Ascending aorta (tissue), 2 donors: ENCODE results near the gene HOXD8. TPM values are rescaled to one million over a fixed set of nuclear protein-coding genes. Genes with fewer than 3 reads are reported as not detected.

Experiments
- DNase-seq, 2 donors: peaks; one replicate each; pipeline ENCODE4 v3.0.0-alpha.2; 2019; ENCODE audit warnings: low spot score in 2 of 2
- H3K27ac ChIP-seq, 2 donors: fragments of 200-600 bp; sonication (generic); one replicate each; pipeline ENCODE4 v1.5.1; 2016 to 2017; ENCODE audit warnings: mild to moderate bottlenecking in 1 of 2
- H3K27me3 ChIP-seq: fragments of 200-600 bp; sonication (generic); one replicate; pipeline ENCODE4 v1.5.1; 2017
- H3K36me3 ChIP-seq, 2 donors: fragments of 200-600 bp; sonication (generic); one replicate each; pipeline ENCODE4 v1.5.1; 2016
- H3K4me1 ChIP-seq, 2 donors: fragments of 200-600 bp; sonication (generic); one replicate each; pipeline ENCODE4 v1.5.1; 2016 to 2017; ENCODE audit warnings: mild to moderate bottlenecking in 1 of 2
- H3K4me3 ChIP-seq, 2 donors: fragments of 200-600 bp; sonication (generic); one replicate each; pipeline ENCODE4 v1.5.1; 2016 to 2017; ENCODE audit warnings: mild to moderate bottlenecking in 1 of 2
- H3K9me3 ChIP-seq, 2 donors: fragments of 200-600 bp; sonication (generic); one replicate each; pipeline ENCODE4 v1.5.1; 2016
- intact Hi-C: fragments of 100-400 bp; cut with DNase I; formaldehyde crosslinking; loops from one replicate; pipeline ENCODE4 v1.15.1; 2023
- total RNA-seq: library from RNA; depleted of rRNA; stranded (reverse); fragments of >200 nt; gene quantifications from one replicate; pipeline ENCODE4 v1.1.0, GENCODE V29; 2016
- TF ChIP-seq, protein P1 (sequence below), 3 experiments: fragments of 200-600 bp in 2 of 3; fragments of 450-650 bp in 1 of 3; sonication (generic) in 2 of 3; IDR thresholded peaks; one replicate each; pipeline ENCODE4 v1.5.1; 2016 to 2019; ENCODE audit warnings: antibody characterized with exemption in 3 of 3, mild to moderate bottlenecking in 1 of 3, moderate library complexity in 1 of 3

HOXD8 gene
- total RNA-seq, 1 donor from 2014 or later, result 19.8 TPM

GRCh38 chr2:176156301-176156806 lies 26.8 kb downstream of the HOXD8 start:
- Histone ChIP-seq H3K9me3 (no peaks in the 10 kb centered on the region), H3K27ac (no peak overlapping the region), H3K27me3 (peaks cover 19% of the 10 kb centered on the region), H3K4me1 (peaks cover 0 to 8% of the 10 kb centered on the region in 2 donors), H3K4me3 (no peak overlapping the region), H3K36me3 (peaks cover 6 to 18% of the 10 kb centered on the region in 2 donors)
- intact Hi-C loops, result no loop called here
- TF ChIP-seq, protein P1, sequence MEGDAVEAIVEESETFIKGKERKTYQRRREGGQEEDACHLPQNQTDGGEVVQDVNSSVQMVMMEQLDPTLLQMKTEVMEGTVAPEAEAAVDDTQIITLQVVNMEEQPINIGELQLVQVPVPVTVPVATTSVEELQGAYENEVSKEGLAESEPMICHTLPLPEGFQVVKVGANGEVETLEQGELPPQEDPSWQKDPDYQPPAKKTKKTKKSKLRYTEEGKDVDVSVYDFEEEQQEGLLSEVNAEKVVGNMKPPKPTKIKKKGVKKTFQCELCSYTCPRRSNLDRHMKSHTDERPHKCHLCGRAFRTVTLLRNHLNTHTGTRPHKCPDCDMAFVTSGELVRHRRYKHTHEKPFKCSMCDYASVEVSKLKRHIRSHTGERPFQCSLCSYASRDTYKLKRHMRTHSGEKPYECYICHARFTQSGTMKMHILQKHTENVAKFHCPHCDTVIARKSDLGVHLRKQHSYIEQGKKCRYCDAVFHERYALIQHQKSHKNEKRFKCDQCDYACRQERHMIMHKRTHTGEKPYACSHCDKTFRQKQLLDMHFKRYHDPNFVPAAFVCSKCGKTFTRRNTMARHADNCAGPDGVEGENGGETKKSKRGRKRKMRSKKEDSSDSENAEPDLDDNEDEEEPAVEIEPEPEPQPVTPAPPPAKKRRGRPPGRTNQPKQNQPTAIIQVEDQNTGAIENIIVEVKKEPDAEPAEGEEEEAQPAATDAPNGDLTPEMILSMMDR (IDR thresholded peaks at IDR 0.05), result no peak
- peak in 1 of 2 donors; percentile 49 for DNase-seq

DNA sequence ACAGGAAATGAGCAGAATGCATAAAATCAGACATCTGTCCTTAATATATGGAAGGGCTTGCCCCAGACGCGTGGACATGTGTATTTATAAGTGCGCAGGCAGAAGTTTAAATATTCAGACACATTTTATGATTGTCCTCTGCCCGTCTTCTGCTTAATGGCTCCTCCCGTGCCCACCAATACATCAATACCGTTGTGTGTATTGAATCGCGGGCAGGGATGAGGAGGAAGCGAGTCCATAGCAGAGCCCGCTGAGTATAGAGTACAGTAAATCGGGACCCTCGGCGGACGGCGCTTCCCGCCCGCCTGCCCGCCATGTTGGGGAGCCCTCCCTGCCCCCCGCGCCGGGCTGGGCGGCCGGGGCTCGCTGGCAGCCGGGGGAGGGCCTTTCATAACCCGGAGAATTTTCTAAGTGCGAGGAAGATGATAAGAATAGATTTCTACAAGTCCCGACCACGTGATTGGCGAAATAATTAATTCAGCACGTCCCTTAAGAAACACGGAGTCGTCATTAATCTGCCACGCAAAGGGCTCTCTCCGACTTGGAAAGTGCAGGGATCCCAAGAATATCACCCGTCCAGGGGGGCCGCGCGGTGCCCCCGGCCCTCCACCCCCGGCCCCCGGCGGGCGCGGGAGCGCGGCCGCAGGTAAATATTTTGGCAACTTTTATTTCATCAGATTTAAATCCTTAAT lies 27.4 kb downstream of the HOXD8 start, which contains the start of gene HOXD3:
Gene HOXD3, plus strand, starts transcription at position 501 of the 692 bp plus-strand sequence. CDS start 11,808 bp downstream, outside the sequence.
- Histone ChIP-seq H3K27ac (no peak within 1 kb of the TSS), H3K4me3 (no peak within 1 kb of the TSS), H3K36me3 (peaks cover 6 to 18% of the 10 kb centered on the region in 2 donors), H3K4me1 (peaks cover 0 to 8% of the 10 kb centered on the region in 2 donors), H3K9me3 (no peaks in the 10 kb centered on the region), H3K27me3 (peaks cover 19% of the 10 kb centered on the region)
- intact Hi-C loops, result no loop called here
- peak in 1 of 2 donors; percentile 44 for DNase-seq
- TF ChIP-seq, protein P1 (IDR thresholded peaks at IDR 0.05), result no peak

DNA sequence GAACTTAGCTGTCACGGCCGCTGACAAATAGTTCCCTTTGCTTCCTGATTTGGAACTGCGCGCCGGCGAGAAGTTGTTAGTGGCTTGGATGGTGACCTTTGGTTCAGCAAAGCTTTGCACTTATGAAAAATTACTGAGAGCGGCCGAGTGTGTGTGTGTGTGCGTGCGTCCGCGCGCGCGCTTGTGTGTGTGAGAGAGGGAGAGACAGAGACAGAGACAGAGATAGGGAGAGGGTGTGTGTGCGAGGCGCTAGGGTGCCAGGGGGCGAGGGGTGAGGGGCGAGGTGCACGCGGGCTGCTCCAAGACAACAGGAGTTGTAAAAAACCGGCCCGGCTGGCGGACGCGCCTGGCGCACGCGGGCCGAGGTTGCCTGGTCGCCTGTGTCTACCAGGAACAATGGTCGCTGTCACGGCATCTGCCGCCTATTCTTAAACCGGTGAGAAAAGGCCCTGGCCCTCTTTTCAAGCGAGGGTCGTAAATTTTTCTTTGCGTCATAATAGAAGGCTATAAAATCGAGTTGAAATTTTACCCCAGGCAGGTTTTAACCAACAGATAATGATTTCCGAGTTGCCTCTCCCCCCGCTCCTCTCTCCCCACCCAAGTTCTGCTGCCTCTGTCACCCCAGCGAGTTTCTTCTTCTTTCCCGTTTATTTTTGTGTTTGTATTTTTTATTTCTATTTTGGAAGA lies 28.1 kb downstream of the HOXD8 start:
- peaks cover 19% of the 10 kb centered on the region for H3K27me3 ChIP-seq
- no peak overlapping the region for H3K4me3 ChIP-seq
- no peak overlapping the region for H3K27ac ChIP-seq
- TF ChIP-seq, protein P1 (IDR thresholded peaks at IDR 0.05), result no peak
- no peaks in the 10 kb centered on the region for H3K9me3 ChIP-seq
- H3K4me1 ChIP-seq, result peaks cover 0 to 11% of the 10 kb centered on the region in 2 donors
- intact Hi-C loops, result no loop called here
- H3K36me3 ChIP-seq, result peaks cover 4 to 15% of the 10 kb centered on the region in 2 donors
- no peak for DNase-seq

DNA sequence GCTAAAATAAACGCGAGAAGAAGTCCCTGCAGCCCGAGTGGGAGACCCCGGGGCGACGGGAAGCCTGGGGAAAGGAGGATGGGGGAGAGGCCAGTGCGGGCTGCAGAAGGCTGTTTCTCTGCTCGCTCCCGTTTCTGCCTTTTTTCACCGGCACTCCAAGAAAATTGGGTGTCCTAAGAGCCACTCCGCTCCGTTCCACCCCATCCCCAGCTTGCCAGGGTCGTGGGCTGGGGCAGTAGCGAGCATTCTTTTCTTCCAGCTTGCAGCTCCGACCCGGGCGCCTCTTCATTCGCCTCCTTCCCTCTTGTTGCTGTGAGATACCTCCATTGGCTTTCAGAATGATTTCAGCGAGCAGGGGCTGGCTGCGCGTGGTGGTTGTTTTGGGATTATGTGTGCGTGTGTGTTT lies 28.7 kb downstream of the HOXD8 start:
- intact Hi-C loops, result no loop called here
- H3K27ac ChIP-seq, result no peak overlapping the region
- H3K36me3 ChIP-seq, result peaks cover 0 to 10% of the 10 kb centered on the region in 2 donors
- peaks cover 19% of the 10 kb centered on the region for H3K27me3 ChIP-seq
- H3K4me3 ChIP-seq, result no peak overlapping the region
- no peak for DNase-seq
- H3K9me3 ChIP-seq, result no peaks in the 10 kb centered on the region
- TF ChIP-seq, protein P1 (IDR thresholded peaks at IDR 0.05), result no peak
- H3K4me1 ChIP-seq, result peaks cover 0 to 11% of the 10 kb centered on the region in 2 donors

DNA sequence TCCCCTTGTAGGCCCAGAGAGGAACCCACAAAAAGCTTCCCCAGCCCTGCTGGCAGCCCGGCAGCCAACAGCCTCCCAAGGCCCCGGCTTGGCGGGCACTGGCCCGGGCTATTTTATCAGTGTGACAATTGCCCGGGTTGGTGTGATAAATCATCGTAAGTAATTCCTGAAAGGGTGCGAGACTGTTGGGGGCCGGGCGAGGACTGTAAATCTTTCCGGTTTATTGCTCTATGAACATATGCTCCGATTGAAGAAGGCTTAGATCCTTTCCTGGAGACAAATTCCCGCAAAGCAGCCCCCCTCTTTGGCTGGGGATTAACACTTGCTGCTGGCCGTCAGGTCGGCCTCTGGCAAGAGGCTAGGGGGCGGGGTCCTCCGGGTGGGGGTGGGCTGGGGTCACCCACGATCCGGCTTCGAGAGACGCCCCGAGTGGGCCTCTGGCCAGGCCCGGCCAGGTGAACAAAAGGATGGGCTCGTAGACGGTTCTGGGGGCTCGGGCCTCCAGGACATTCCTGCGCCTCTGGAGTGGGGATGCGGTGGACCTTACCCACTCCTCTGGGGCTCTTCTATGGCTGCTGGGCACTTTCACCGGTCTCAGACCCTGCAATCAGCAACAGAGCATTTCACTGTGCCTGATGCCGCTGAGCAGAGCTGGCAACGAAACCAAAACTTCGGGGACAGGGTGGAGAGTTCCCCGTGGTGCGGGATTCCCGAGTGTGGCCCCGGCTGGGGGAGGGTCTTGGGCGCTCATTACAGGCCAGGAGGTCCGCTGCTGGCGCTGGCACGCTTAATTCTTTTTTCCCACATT lies 29.6 kb downstream of the HOXD8 start:
- no peak overlapping the region for H3K27ac ChIP-seq
- intact Hi-C loops, result no loop called here
- H3K27me3 ChIP-seq, result peaks cover 19% of the 10 kb centered on the region
- H3K4me3 ChIP-seq, result peak overlapping the region; percentile 32 to 62
- H3K36me3 ChIP-seq, result peaks cover 0 to 3% of the 10 kb centered on the region in 2 donors
- DNase-seq, result peak in 1 of 2 donors; percentile 27
- H3K9me3 ChIP-seq, result no peaks in the 10 kb centered on the region
- TF ChIP-seq, protein P1 (IDR thresholded peaks at IDR 0.05), result no peak
- peaks cover 0 to 11% of the 10 kb centered on the region in 2 donors for H3K4me1 ChIP-seq
